Right atrium auricular region (tissue), 2 donors: ENCODE data around the gene PTPRN2. TPM values are rescaled to one million over a fixed set of nuclear protein-coding genes. Genes with fewer than 3 reads are reported as not detected.
"Not testable (repeated sequence)": the region's sequence is repeated elsewhere in the genome, so short reads cannot be mapped to it uniquely, and the experiment has no call there.

Source experiments
- DNase-seq: peaks from one replicate; pipeline ENCODE4 v3.0.0-alpha.2; 2019; ENCODE audit warnings: low spot score
- H3K27ac ChIP-seq, 2 donors: fragments of 200-600 bp; sonication (generic); 1 replicate in 1 of 2; 2 replicates in 1 of 2; pipeline ENCODE4 v1.5.1; 2016 to 2019
- H3K27me3 ChIP-seq, 2 donors: fragments of 200-600 bp; sonication (generic); one replicate each; pipeline versions ENCODE4 v1.5.1 to v1.6.0; 2017 to 2019
- H3K36me3 ChIP-seq: fragments of 200-600 bp; sonication (generic); one replicate; pipeline ENCODE4 v1.5.1; 2016
- H3K4me1 ChIP-seq, 2 donors: fragments of 200-600 bp; sonication (generic); one replicate each; pipeline versions ENCODE4 v1.5.1 to v1.6.0; 2017 to 2019
- H3K4me3 ChIP-seq, 2 donors: fragments of 200-600 bp; sonication (generic); 1 replicate in 1 of 2; 2 replicates in 1 of 2; pipeline ENCODE4 v1.5.1; 2017 to 2019; ENCODE audit warnings: mild to moderate bottlenecking in 1 of 2, moderate library complexity in 1 of 2
- H3K9me3 ChIP-seq, 2 donors: fragments of 200-600 bp; sonication (generic); one replicate each; pipeline ENCODE4 v1.5.1; 2019
- CTCF ChIP-seq, 2 donors: fragments of 200-600 bp; sonication (generic); IDR thresholded peaks; one replicate each; pipeline ENCODE4 v1.5.1; 2019; ENCODE audit warnings: antibody characterized with exemption in 2 of 2
- total RNA-seq, 2 donors: library from RNA; depleted of rRNA; stranded (reverse); fragments of >200 nt; gene quantifications; one replicate each; pipeline ENCODE4 v1.1.0, GENCODE V29; 2016

PTPRN2 gene
- total RNA-seq, 2 donors from 2014 or later, result 2.6 to 2.7 TPM

DNA sequence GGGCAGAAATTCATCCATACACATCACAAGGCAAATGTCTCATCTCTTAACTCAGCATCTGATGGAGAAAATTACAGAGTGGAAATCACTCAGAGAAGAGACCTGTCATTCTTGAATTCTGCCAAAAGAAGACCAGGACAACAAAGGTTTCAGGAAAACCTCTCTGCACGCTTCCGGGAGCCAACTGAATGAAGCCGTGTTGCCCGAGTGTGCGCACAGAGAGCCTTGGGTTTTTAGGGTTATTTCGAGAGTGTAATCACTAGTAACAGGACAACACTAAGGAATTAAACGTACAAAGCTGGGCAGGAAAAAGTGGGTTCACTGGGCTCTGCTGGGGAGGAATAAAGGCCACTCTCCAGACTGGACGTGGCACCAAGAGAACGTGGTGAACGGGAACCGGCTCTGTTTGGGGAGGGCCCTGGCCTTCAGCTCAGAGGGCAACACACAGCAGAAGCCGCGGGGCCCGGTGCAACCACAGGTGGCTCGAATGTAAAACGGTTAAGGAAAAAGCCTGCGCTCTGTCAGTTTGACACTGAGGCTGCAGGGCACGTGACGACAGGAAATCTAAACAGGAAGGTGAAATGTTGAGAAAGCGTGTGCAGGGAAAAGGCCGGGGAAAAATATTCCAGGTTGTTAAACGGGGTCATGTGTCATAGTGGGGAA is 919.3 kb downstream of the PTPRN2 start:
- no peak for DNase-seq
- no peak overlapping the region for H3K27ac ChIP-seq
- no peak overlapping the region for H3K4me3 ChIP-seq
- H3K27me3 ChIP-seq, result no peaks in the 10 kb centered on the region
- H3K9me3 ChIP-seq, result no peaks in the 10 kb centered on the region
- no peak for TF ChIP-seq CTCF (IDR thresholded peaks at IDR 0.05)
- H3K4me1 ChIP-seq, result peaks cover 0 to 4% of the 10 kb centered on the region in 2 donors
- H3K36me3 ChIP-seq, result no peaks in the 10 kb centered on the region

DNA sequence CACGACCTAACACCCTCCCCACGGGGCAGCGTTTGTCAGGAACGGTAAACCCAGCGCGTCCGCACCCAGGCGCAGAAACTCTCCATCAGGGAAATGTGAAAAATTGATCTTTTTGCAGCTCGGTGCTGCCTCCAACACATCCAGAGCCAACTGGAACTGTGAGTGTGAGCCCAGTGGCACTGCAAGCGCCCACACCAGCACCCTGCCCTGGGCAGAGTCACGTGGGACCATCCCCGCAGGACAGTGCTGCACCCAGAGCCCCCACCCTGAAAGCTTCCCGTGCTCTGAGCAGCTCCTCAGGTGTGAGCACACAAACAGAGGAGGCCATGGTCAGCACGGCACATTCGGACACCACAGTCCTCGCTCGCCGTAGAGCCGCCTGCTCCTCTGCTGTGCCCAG is 919.9 kb downstream of the PTPRN2 start:
- no peaks in the 10 kb centered on the region for H3K27me3 ChIP-seq
- no peak for DNase-seq
- H3K9me3 ChIP-seq, result no peaks in the 10 kb centered on the region
- no peak overlapping the region for H3K27ac ChIP-seq
- peaks cover 0 to 9% of the 10 kb centered on the region in 2 donors for H3K4me1 ChIP-seq
- no peaks in the 10 kb centered on the region for H3K36me3 ChIP-seq
- no peak for TF ChIP-seq CTCF (IDR thresholded peaks at IDR 0.05)
- no peak overlapping the region for H3K4me3 ChIP-seq

DNA sequence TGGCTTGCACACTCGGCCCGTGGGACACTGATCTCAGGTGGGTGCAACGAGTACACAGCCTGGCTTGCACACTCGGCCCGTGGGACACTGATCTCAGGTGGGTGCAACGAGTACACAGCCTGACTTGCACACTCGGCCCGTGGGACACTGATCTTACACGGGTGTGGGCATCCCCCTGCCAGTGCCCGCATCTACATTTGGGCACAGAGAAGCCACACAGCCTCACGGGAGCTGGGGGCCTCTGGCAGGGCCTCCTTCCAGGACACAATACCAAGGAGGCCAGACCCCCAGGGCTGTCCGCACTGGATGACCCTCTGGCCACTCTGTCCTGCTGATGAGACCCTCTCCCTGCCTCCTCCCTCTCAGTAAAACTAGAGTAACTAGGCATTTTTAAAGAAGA is 920.4 kb downstream of the PTPRN2 start:
- H3K27ac ChIP-seq, result no peak overlapping the region
- H3K36me3 ChIP-seq, result no peaks in the 10 kb centered on the region
- H3K9me3 ChIP-seq, result no peaks in the 10 kb centered on the region
- TF ChIP-seq CTCF (IDR thresholded peaks at IDR 0.05), result no peak
- DNase-seq, result no peak
- H3K27me3 ChIP-seq, result no peaks in the 10 kb centered on the region
- no peak overlapping the region for H3K4me3 ChIP-seq
- peaks cover 0 to 9% of the 10 kb centered on the region in 2 donors for H3K4me1 ChIP-seq

DNA sequence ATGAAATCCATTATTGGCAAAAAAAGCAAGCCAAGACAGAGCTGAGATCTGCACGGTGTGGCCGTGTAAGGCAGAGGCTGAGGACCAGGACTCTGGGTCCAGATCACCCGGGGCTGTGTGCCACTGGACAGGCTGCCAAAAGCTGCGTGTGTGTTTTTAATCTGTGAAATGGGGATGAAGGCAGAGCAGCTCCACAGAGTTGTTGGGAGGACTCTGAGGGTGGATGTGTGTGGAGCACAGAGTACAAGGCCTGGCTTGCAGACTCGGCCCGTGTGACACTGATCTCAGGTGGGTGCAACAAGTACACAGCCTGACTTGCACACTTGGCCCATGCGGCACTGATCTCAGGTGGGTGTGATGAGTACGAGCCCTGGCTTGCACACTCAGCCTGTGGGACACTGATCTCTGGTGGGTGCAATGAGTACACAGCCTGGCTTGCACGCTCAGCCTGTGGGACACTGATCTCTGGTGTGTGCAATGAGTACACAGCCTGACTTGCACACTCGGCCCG is 921.0 kb downstream of the PTPRN2 start:
- Histone ChIP-seq H3K36me3 (no peaks in the 10 kb centered on the region), H3K27ac (no peak overlapping the region), H3K4me1 (peaks cover 0 to 9% of the 10 kb centered on the region in 2 donors), H3K4me3 (no peak overlapping the region), H3K27me3 (no peaks in the 10 kb centered on the region), H3K9me3 (no peaks in the 10 kb centered on the region)
- TF ChIP-seq CTCF (IDR thresholded peaks at IDR 0.05), result no peak
- DNase-seq, result no peak

DNA sequence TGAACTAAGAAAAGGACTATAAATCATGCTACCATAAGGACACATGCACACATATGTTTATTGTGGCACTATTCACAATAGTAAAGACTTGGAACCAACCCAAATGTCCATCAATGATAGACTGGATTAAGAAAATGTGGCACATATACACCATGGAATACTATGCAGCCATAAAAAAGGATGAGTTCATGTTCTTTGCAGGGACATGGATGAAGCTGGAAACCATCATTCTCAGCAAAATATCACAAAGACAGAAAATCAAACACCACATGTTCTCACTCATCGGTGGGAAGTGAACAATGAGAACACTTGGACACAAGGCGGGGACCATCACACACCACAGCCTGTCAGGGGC is 922.0 kb downstream of the PTPRN2 start:
- not testable (repeated sequence) for H3K27me3 ChIP-seq, H3K4me3 ChIP-seq

DNA sequence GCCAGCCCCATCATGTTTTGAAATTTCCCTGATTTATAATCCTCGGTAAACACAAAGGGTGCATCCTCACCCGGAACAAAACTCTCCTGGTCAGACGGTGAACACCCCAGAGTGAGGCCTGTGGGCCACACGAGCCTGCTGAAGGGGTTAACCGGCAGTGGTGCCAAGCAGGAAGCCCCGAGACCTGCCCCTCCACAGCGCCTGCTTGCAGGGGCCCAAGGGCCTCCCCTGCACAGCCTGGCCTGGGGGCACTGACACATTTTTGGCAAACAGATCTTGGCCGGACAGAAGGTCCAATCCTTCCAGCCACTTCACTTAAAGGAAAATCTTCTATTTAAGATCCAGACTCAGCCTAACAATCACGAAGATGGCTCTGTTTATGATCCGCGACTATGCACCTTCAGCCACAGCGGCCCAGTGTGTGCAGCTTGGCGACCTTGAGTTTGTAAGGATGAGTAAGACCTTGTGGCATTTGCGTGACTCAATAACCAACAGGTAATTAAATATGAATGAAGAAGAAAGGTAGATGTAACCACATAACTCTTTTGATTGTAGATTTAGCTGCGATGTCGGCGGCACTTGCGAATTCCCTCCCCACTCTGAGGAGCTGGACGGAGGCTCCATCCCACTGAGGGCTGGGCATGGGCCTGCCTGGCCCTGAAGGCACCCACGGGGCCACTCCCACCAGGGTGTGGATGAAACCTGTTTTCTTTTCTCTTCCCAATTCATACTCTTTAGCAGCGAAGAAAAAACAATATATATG is 922.6 kb downstream of the PTPRN2 start:
- no peak for DNase-seq
- H3K4me3 ChIP-seq, result no peak overlapping the region
- peaks cover 0 to 9% of the 10 kb centered on the region in 2 donors for H3K4me1 ChIP-seq
- no peak overlapping the region for H3K27ac ChIP-seq
- H3K36me3 ChIP-seq, result no peaks in the 10 kb centered on the region
- no peak for TF ChIP-seq CTCF (IDR thresholded peaks at IDR 0.05)
- no peaks in the 10 kb centered on the region for H3K9me3 ChIP-seq
- H3K27me3 ChIP-seq, result no peaks in the 10 kb centered on the region

More for the DNA sequence above, 922.0 kb downstream of the PTPRN2 start:
- H3K4me1 ChIP-seq, H3K27ac ChIP-seq, H3K36me3 ChIP-seq, H3K9me3 ChIP-seq, DNase-seq: not testable (repeated sequence)
